HepG2 (cell line): Measurements from ENCODE around the gene NAA25. TPM values are rescaled to one million over a fixed set of nuclear protein-coding genes. Genes with fewer than 3 reads are reported as not detected.
A peak's percentile ranks its signal among the peaks of the same experiment; 100 is the strongest.

Source experiments
- ATAC-seq: fragments of 200-7000 bp; cut with Tn5 transposase; 3 replicates; pipeline ENCODE4 v1.9.1; 2020; ENCODE audit warnings: mild to moderate bottlenecking, moderate library complexity
- BruUV-seq: library from RNA; stranded (reverse); fragments of 400-500 nt; replicated peaks from 2 replicates; lab custom pipeline; 2021; lab: Mats Ljungman, UMichigan
- CTCF ChIA-PET: fragments of 300-600 bp; formaldehyde crosslinking; extraction: SDS; loops from one replicate; lab custom pipeline; 2021; ENCODE audit warnings: low total read pairs, inconsistent platforms, low intra/inter-chr PET ratio; lab: Yijun Ruan, JAX
- POLR2A ChIA-PET: fragments of 350-600 bp; sonication (Branson Sonifier 250); formaldehyde crosslinking; loops from one replicate; lab custom pipeline; 2020; ENCODE audit warnings: antibody characterized with exemption, inconsistent platforms; lab: Yijun Ruan, JAX
- DNase-seq: peaks from one replicate; pipeline ENCODE4 v3.0.0-alpha.2; 2015; ENCODE audit warnings: low spot score
- FAIRE-seq: peaks from 3 replicates; lab custom pipeline; 2011; peaks lifted over from hg19 to GRCh38; lab: Jason Lieb, UNC
- H2AFZ ChIP-seq: one replicate; pipeline ENCODE4 v1.6.1; 2011; ENCODE audit warnings: low read length, inconsistent platforms
- H3K27ac ChIP-seq: fragments of 300-600 bp; 3 replicates; pipeline ENCODE4 v1.8.0; 2011; ENCODE audit warnings: mixed run types, mild to moderate bottlenecking, mixed read lengths, low read length, inconsistent platforms; ENCODE audit not compliant: insufficient read depth; ENCODE audit errors: extremely low read length
- H3K27me3 ChIP-seq, 2 experiments: fragments of 200-600 bp in 1 of 2; 2 replicates in 1 of 2; 3 replicates in 1 of 2; pipeline versions ENCODE4 v1.6.0 to v1.8.0; 2011; ENCODE audit warnings: low read length in 2 of 2, mild to moderate bottlenecking in 2 of 2, moderate library complexity in 2 of 2, inconsistent platforms in 1 of 2; ENCODE audit not compliant: insufficient read depth in 2 of 2, control insufficient read depth in 1 of 2
- H3K36me3 ChIP-seq, 2 experiments: fragments of 200-600 bp in 1 of 2; replicated peaks in 1 of 2; 2 replicates in 1 of 2; 3 replicates in 1 of 2; pipeline versions ENCODE4 v1.5.1 to v1.8.0; 2011; ENCODE audit warnings: low read length in 2 of 2, inconsistent platforms in 1 of 2; ENCODE audit not compliant: insufficient read depth in 2 of 2, control insufficient read depth in 1 of 2
- H3K4me1 ChIP-seq: 2 replicates; pipeline ENCODE4 v1.5.1; 2012; ENCODE audit warnings: low read length, inconsistent platforms; ENCODE audit not compliant: insufficient read depth
- H3K4me2 ChIP-seq: 2 replicates; pipeline ENCODE4 v1.6.0; 2011; ENCODE audit warnings: low read depth, low read length, inconsistent platforms
- H3K4me3 ChIP-seq, 3 experiments: fragments of 200-600 bp in 1 of 3; sonication (generic), shearing (Covaris generic) in 1 of 3; replicated peaks in 1 of 3; 2 replicates each; pipeline ENCODE4 v1.5.1; 2011 to 2016; ENCODE audit warnings: low read length in 3 of 3, inconsistent platforms in 2 of 3, low read depth in 2 of 3, mild to moderate bottlenecking in 2 of 3, control low read depth in 1 of 3, mixed read lengths in 1 of 3; ENCODE audit not compliant: insufficient read depth in 1 of 3
- H3K79me2 ChIP-seq: one replicate; pipeline ENCODE4 v1.6.1; 2011; ENCODE audit warnings: low read length, inconsistent platforms; ENCODE audit not compliant: insufficient read depth
- H3K9ac ChIP-seq: 2 replicates; pipeline ENCODE4 v1.6.0; 2011; ENCODE audit warnings: mild to moderate bottlenecking, low read depth, low read length, inconsistent platforms; ENCODE audit not compliant: insufficient read depth
- H3K9me3 ChIP-seq: 2 replicates; pipeline ENCODE4 v1.5.1; 2012; ENCODE audit warnings: mild to moderate bottlenecking, low read length
- H4K20me1 ChIP-seq: 2 replicates; pipeline ENCODE4 v1.6.0; 2011; ENCODE audit warnings: inconsistent platforms, mild to moderate bottlenecking, low read length, moderate library complexity; ENCODE audit not compliant: insufficient read depth
- BATF2 ChIP-seq: sonication (generic); formaldehyde crosslinking; IDR thresholded peaks from 2 replicates; pipeline ENCODE4 v1.8.0; 2022; ENCODE audit warnings: mild to moderate bottlenecking, missing genetic modification reagents, moderate library complexity
- POLR2A ChIP-seq, 2 experiments: IDR thresholded peaks; 2 replicates each; pipeline ENCODE4 v1.6.1; 2011; ENCODE audit warnings: low read depth in 2 of 2, low read length in 2 of 2, mild to moderate bottlenecking in 1 of 2, moderate library complexity in 1 of 2; ENCODE audit not compliant: insufficient read depth in 1 of 2
- POLR2G ChIP-seq: fragments of 200-400 bp; formaldehyde crosslinking; IDR thresholded peaks from 2 replicates; pipeline ENCODE4 v1.6.1; 2018; ENCODE audit warnings: mild to moderate bottlenecking, low read depth, low read length, moderate library complexity
- PTBP1 ChIP-seq: fragments of 200-400 bp; formaldehyde crosslinking; IDR thresholded peaks from 2 replicates; pipeline ENCODE4 v1.6.1; 2018; ENCODE audit warnings: low read length, low read depth; ENCODE audit not compliant: poor library complexity, severe bottlenecking
- RBFOX2 ChIP-seq: fragments of 200-400 bp; formaldehyde crosslinking; IDR thresholded peaks from 2 replicates; pipeline ENCODE4 v1.6.1; 2017; ENCODE audit warnings: low read depth, mild to moderate bottlenecking, low read length
- SNAPC2 ChIP-seq: sonication (generic); formaldehyde crosslinking; IDR thresholded peaks from 2 replicates; pipeline ENCODE4 v1.8.1; 2022; ENCODE audit warnings: mild to moderate bottlenecking, missing genetic modification reagents
- TRIM22 ChIP-seq: fragments of 450-650 bp; IDR thresholded peaks from 2 replicates; pipeline ENCODE4 v1.6.1; 2017
- ZNF326 ChIP-seq: sonication (generic); formaldehyde crosslinking; IDR thresholded peaks from 2 replicates; pipeline ENCODE4 v1.4.0; 2020; ENCODE audit warnings: missing genetic modification reagents, borderline replicate concordance
- ZNF362 ChIP-seq: sonication (generic); formaldehyde crosslinking; IDR thresholded peaks from 2 replicates; pipeline ENCODE4 v1.4.0; 2020; ENCODE audit warnings: missing genetic modification reagents, mild to moderate bottlenecking, borderline replicate concordance
- WGBS: methylation state at CpG from one replicate; pipeline ENCODE4 v1.1.6; 2017; ENCODE audit warnings: low lambda C conversion rate; 5-methylcytosine and 5-hydroxymethylcytosine counted together
- in situ Hi-C: cut with HindIII; loops from 2 replicates; pipeline ENCODE4 v1.10.0; 2017; ENCODE audit warnings: low pct_unique_long_range_greater_than_20kb; ENCODE audit not compliant: extremely low pct_ligation_motif_present
- intact Hi-C: fragments of 100-400 bp; cut with micrococcal nuclease; formaldehyde crosslinking; loops from one replicate; pipeline ENCODE4 v1.10.0; 2022; ENCODE audit not compliant: unreplicated experiment
- polyA plus RNA-seq, 8 experiments: library from polyadenylated mRNA; depleted of rRNA in 3 of 8; stranded (reverse) in 7 of 8; unstranded in 1 of 8; fragments of >200 nt; fragmentation: Illumina TruSeq in 4 of 8; extraction: Trizol in 4 of 8; gene quantifications; 2 replicates each; pipeline versions ENCODE4 v1.2.1 to v1.2.3, GENCODE V29; 2011 to 2016; ENCODE audit warnings: low read depth in 4 of 8, missing spikeins in 1 of 8, mixed read lengths in 1 of 8; ENCODE audit not compliant: insufficient read depth in 1 of 8
- total RNA-seq, 5 experiments: library from RNA; depleted of rRNA; stranded (reverse); fragments of >200 nt; fragmentation: Illumina TruSeq; extraction: Trizol; gene quantifications; 2 replicates each; pipeline ENCODE4 v1.2.3, GENCODE V29; 2016; ENCODE audit warnings: low read depth in 1 of 5

The NAA25 gene
- total and polyA plus RNA-seq, 2 of the 13 experiments (the other 11 are each of a cell fraction or from before 2014, with no cell fraction given), result 11.4 to 32.0 TPM

GRCh38 chr12:112020947-112021457 lies 87.6 kb downstream of the NAA25 start:
- CTCF ChIA-PET, result no interaction called here
- no peaks in the 10 kb centered on the region for H3K9me3 ChIP-seq
- peaks cover 21 to 75% of the 10 kb centered on the region in 2 experiments for H3K36me3 ChIP-seq
- DNase-seq (no peak), FAIRE-seq (no peak), ATAC-seq (no peak)
- intact Hi-C loops, result no loop called here
- no peaks in the 10 kb centered on the region for H3K27me3 ChIP-seq
- in situ Hi-C loops, result no loop called here
- H2AFZ ChIP-seq, result no peak overlapping the region
- peaks cover 25% of the 10 kb centered on the region for H3K4me1 ChIP-seq
- H3K27ac ChIP-seq, result no peak overlapping the region
- WGBS, result 93% methylated on average over 8 of the region's 8 CpGs
- no peak overlapping the region for H3K4me3 ChIP-seq
- H4K20me1 ChIP-seq, result peaks cover 21% of the 10 kb centered on the region
- peaks cover 48% of the 10 kb centered on the region for H3K79me2 ChIP-seq
- no peak overlapping the region for H3K4me2 ChIP-seq
- POLR2A ChIA-PET, result interaction anchor here (5.8 kb wide), 1 partner anchor 8 kb away, joined by 62 read pairs; the partner anchor contains the start of genes ERP29 and TMEM116
- H3K9ac ChIP-seq, result no peak overlapping the region
- TF ChIP-seq ZNF326 (CRISPR knock-in tag) (no peak), SNAPC2 (CRISPR knock-in tag) (no peak), POLR2A (IDR thresholded peaks at IDR 0.05; ENCODE audit: insufficient read depth in 1 of 2, low read depth in 2 of 2, low read length in 2 of 2) (peak in 1 of 2 experiments; percentile 31; a peak in 2 of 4 replicates), POLR2G (0 out of 2 replicates have a peak, but pooled peaks have one; percentile 19)
- BruUV-seq, result no TSS peak

GRCh38 chr12:112018571-112019237 lies 89.9 kb downstream of the NAA25 start:
- in situ Hi-C loops, result loop anchor here (10.0 kb wide), 1 partner anchor 74 kb away; no protein-coding TSS in a partner anchor
- peaks cover 26% of the 10 kb centered on the region for H4K20me1 ChIP-seq
- CTCF ChIA-PET, result no interaction called here
- no peaks in the 10 kb centered on the region; a peak in 1 of 5 replicates for H3K27me3 ChIP-seq
- peaks cover 44% of the 10 kb centered on the region for H3K4me1 ChIP-seq
- FAIRE-seq (no peak), ATAC-seq (no peak), DNase-seq (no peak)
- H3K4me3 ChIP-seq, result no peak overlapping the region
- no peak overlapping the region for H3K4me2 ChIP-seq
- POLR2A ChIA-PET, result no interaction called here
- 92% methylated on average over 2 of the region's 2 CpGs for WGBS
- no peaks in the 10 kb centered on the region for H3K9me3 ChIP-seq
- no peak overlapping the region for H2AFZ ChIP-seq
- BruUV-seq, result no TSS peak
- TF ChIP-seq BATF2 (CRISPR knock-in tag), result no peak
- no peak for TF ChIP-seq ZNF362 (CRISPR knock-in tag)
- TF ChIP-seq PTBP1, result no peak
- TF ChIP-seq TRIM22, result no peak
- 0 out of 2 replicates have a peak, but pooled peaks have one; percentile 36 for TF ChIP-seq RBFOX2
- intact Hi-C loops, result loop anchor here (10.0 kb wide), 1 partner anchor 174 kb away; the partner anchor contains the start of gene MAPKAPK5
- no peak overlapping the region for H3K27ac ChIP-seq
- no peak overlapping the region for H3K9ac ChIP-seq
- H3K79me2 ChIP-seq, result peaks cover 69% of the 10 kb centered on the region
- peaks cover 17 to 69% of the 10 kb centered on the region in 2 experiments for H3K36me3 ChIP-seq
